Measurements from ENCODE around the gene ZBTB24.

Gene ZBTB24

GRCh38 chr6:109434456-109434855 lies 48.6 kb downstream of the ZBTB24 start:
- DNase-seq (ENCODE audit: insufficient read length, low spot score) (no peak), FAIRE-seq (no peak)

- FAIRE-seq, result no peak
- DNase-seq (ENCODE audit: insufficient read length, low spot score), result no peak
Observed at GRCh38 chr6:109429496-109429895, 53.5 kb downstream of the ZBTB24 start.

GRCh38 chr6:109428889-109429477 lies 54.0 kb downstream of the ZBTB24 start:
- DNase-seq (ENCODE audit: insufficient read length, low spot score), result no peak
- FAIRE-seq, result no peak

DNA sequence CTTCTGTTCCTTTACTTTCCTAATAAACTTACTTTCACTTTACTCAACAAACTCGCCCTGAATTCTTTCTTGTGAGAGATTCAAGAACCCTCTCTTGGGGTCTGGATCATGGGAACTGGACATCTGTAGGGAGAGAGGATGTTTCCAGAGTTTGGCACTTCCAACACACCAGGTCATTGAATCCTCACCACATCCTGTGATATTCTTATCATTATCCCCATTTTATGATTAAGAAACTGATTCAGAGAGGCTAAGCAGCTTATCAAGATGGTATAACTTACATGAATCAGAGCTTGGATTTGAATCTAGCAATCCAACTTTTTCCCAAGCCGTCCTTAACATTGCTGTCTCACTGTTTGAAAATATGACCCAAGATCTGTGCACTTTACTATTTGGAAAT lies 58.1 kb downstream of the ZBTB24 start:
- DNase-seq (ENCODE audit: insufficient read length, low spot score) (no peak), FAIRE-seq (no peak)

- DNase-seq (ENCODE audit: insufficient read length, low spot score), result no peak
- FAIRE-seq, result no peak
Observed at GRCh38 chr6:109421184-109421583, 61.8 kb downstream of the ZBTB24 start.

- FAIRE-seq, result no peak
Observed at GRCh38 chr6:109420751-109421150, 62.3 kb downstream of the ZBTB24 start.

DNA sequence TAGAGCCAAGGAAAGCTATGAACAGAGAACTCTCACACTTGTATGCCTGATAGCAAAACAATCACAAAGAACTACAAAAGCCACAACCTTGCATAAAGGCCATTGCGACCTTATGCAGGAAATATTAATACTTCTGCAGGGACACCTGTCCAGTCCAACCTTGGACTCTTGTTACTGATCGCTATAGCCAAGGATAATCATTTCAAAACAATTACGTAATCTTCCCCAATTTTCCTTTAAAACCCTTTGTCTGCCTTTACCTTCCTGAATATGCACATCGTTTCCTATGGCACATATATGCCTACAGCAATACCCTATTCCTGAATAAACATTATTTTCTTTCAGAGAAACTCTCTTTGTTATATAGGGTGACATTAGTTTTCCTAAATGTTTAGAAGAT lies 65.4 kb downstream of the ZBTB24 start:
- FAIRE-seq (no peak), DNase-seq (ENCODE audit: insufficient read length, low spot score) (no peak)

More at GRCh38 chr6:109420751-109421150, 62.3 kb downstream of the ZBTB24 start:
- no peak for DNase-seq (ENCODE audit: insufficient read length, low spot score)

Data from GM19239 (cell line).